H1 (cell line): ENCODE results near the gene SNX20. TPM values are rescaled to one million over a fixed set of nuclear protein-coding genes. Genes with fewer than 3 reads are reported as not detected.

Experiments used
- polyA plus RNA-seq, 7 experiments: library from polyadenylated mRNA; depleted of rRNA in 3 of 7; stranded (reverse) in 5 of 7; unstranded in 2 of 7; fragments of >200 nt in 5 of 7; fragments of 200-250 nt in 2 of 7; gene quantifications; 1 replicate in 5 of 7; 2 replicates in 1 of 7; 4 replicates in 1 of 7; pipeline versions ENCODE4 v1.2.1 to v1.2.3, GENCODE V29; 2011 to 2013; ENCODE audit warnings: missing spikeins in 2 of 7, mixed read lengths in 2 of 7
- total RNA-seq: library from RNA; stranded (reverse); fragmentation: NEBNext Ultra II Directional; extraction: Animal tissue kit (Norgen Biotek cat#: 25700); gene quantifications from 2 replicates; pipeline ENCODE4 v1.2.1, GENCODE V29; 2021
- TF ChIP-seq, protein P1 (sequence below), 3 experiments: IDR thresholded peaks; 1 replicate in 2 of 3; 2 replicates in 1 of 3; pipeline versions ENCODE4 v1.5.1 to v1.6.1; 2011; ENCODE audit warnings: low read length in 3 of 3, mild to moderate bottlenecking in 3 of 3, inconsistent platforms in 2 of 3, low read depth in 1 of 3, moderate library complexity in 1 of 3; ENCODE audit not compliant: insufficient read depth in 1 of 3; ENCODE audit errors: control extremely low read depth in 1 of 3

The SNX20 gene
- total and polyA plus RNA-seq, 2 of the 8 experiments (the other 6 are each of a cell fraction or from before 2014, with no cell fraction given), result not detected

DNA sequence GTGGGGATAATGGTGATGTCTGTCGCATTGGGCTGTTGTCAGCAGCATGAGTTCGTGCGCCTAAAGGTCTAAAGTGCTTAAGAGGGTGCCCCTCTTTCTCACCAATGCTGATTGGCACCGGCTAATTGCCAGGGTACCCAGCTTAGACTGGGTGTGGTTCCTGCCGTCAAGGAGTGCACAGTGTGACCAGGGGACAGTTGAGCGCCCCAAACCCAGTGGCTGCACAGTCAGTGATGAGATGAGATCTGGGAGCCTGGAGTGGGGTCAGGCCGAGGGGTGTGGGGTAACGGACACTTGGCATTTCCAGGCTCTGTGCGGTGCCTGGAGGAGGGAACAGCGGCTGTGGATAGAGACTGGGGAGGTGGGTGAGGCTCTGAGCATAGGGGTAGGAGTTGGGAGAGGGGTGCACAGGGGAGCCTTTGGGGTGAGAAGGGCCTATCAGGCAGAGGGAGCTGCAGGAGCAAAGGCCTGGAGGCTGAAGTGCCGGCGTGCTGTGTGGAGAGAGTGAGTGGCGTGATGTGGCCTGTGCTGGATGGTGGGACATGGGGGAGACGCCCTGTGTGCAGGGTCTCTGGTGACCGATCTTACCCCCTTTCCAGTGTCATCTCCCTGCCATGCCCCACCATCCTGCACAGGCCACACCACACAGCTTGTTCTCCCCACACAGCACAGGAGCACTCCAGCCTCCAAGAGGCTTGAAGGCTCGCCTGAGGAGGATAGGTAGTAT lies 58.3 kb downstream of the SNX20 start (continued):
- TF ChIP-seq, protein P1, sequence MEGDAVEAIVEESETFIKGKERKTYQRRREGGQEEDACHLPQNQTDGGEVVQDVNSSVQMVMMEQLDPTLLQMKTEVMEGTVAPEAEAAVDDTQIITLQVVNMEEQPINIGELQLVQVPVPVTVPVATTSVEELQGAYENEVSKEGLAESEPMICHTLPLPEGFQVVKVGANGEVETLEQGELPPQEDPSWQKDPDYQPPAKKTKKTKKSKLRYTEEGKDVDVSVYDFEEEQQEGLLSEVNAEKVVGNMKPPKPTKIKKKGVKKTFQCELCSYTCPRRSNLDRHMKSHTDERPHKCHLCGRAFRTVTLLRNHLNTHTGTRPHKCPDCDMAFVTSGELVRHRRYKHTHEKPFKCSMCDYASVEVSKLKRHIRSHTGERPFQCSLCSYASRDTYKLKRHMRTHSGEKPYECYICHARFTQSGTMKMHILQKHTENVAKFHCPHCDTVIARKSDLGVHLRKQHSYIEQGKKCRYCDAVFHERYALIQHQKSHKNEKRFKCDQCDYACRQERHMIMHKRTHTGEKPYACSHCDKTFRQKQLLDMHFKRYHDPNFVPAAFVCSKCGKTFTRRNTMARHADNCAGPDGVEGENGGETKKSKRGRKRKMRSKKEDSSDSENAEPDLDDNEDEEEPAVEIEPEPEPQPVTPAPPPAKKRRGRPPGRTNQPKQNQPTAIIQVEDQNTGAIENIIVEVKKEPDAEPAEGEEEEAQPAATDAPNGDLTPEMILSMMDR (IDR thresholded peaks at IDR 0.05; ENCODE audit: control extremely low read depth in 1 of 3, insufficient read depth in 1 of 3, low read depth in 1 of 3, low read length in 3 of 3), result no peak
